Retinal pigment epithelial cell (primary cell): ENCODE data around the gene PRKX.
"Not testable (repeated sequence)": the region's sequence is repeated elsewhere in the genome, so short reads cannot be mapped to it uniquely, and the experiment has no call there.

Experiments used
- DNase-seq: peaks from one replicate; pipeline ENCODE4 v3.0.0-alpha.2; 2010; ENCODE audit warnings: low read depth
- H3K4me3 ChIP-seq: 2 replicates; pipeline ENCODE4 v1.5.1; 2011; ENCODE audit warnings: mild to moderate bottlenecking, low read length, control low read depth, moderate library complexity
- CTCF ChIP-seq: conservative IDR thresholded peaks from 2 replicates; pipeline ENCODE4 v1.5.1; 2011; ENCODE audit warnings: low read depth, low read length, control low read depth, inconsistent platforms

PRKX gene

GRCh38 chrX:3674881-3675280 lies 38.6 kb downstream of the PRKX start:
- TF ChIP-seq CTCF, result no peak
- no peak overlapping the region for H3K4me3 ChIP-seq
- no peak for DNase-seq

- no peak for TF ChIP-seq CTCF
- DNase-seq, result no peak
- no peak overlapping the region for H3K4me3 ChIP-seq
Measured at GRCh38 chrX:3669841-3670475, 43.5 kb downstream of the PRKX start.

DNA sequence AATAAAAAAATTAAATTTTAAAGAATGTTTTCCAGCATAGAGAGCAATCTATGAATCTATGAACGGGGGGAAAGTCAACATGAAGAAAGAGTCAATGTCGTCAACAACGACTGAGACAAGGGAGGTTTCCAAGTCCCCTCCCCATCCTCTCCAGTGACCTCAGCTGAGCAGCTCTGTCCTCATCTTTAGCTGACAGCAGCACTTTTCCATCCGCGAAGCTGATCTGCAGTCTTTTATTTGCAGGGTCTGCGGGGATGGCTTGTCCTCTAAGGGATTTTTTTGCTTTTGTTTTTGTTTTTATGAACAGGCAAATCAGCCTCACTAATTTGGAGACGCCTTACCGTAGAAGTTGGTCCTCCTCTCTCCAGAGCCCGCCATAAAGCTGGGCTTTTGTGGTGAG lies 46.5 kb downstream of the PRKX start:
- TF ChIP-seq CTCF, result no peak
- no peak overlapping the region for H3K4me3 ChIP-seq

DNA sequence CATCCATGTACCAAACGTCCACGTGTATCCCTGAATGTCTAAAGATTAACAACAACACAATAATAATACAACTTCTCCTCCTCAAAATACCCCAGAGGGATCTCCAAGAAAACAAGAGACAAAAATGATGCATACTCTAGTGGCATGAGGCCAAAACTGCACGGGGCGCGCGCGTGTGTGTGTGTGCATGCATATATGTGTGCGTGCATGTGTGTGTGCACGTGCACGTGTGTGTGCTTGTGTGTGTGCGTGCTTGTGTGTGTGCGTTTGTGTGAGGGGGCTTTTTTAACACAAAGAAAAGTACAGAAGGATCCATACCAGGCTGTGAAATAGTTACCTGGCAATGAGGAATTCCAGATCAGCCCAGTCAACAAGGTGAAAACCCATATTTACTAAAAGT lies 48.5 kb downstream of the PRKX start:
- no peak for TF ChIP-seq CTCF

More for the DNA sequence above, 46.5 kb downstream of the PRKX start:
- DNase-seq, result no peak

GRCh38 chrX:3663576-3664250 lies 49.7 kb downstream of the PRKX start:
- H3K4me3 ChIP-seq, DNase-seq: not testable (repeated sequence)

More for the DNA sequence above, 48.5 kb downstream of the PRKX start:
- no peak overlapping the region for H3K4me3 ChIP-seq
- no peak for DNase-seq

GRCh38 chrX:3659761-3660160 lies 53.7 kb downstream of the PRKX start:
- no peak for TF ChIP-seq CTCF
- DNase-seq, result peak; percentile 26
- no peak overlapping the region for H3K4me3 ChIP-seq

- no peak for TF ChIP-seq CTCF
- H3K4me3 ChIP-seq, result no peak overlapping the region
- no peak for DNase-seq
Measured at GRCh38 chrX:3655181-3655580, 58.3 kb downstream of the PRKX start.
